KOPT-K1 (cell line): Measurements from ENCODE around the gene RAB10.
"Not testable (repeated sequence)": the region's sequence is repeated elsewhere in the genome, so short reads cannot be mapped to it uniquely, and the experiment has no call there.

ENCODE experiments used
- H3K27ac ChIP-seq: fragments of 200-600 bp; sonication (generic); 2 replicates; pipeline ENCODE4 v1.5.1; 2016; ENCODE audit warnings: antibody characterized with exemption, mild to moderate bottlenecking, low read depth, low read length; ENCODE audit not compliant: poor library complexity, severe bottlenecking
- H3K36me3 ChIP-seq: fragments of 200-600 bp; sonication (generic); 2 replicates; pipeline ENCODE4 v1.5.1; 2017; ENCODE audit warnings: antibody characterized with exemption, mild to moderate bottlenecking, low read length, moderate library complexity; ENCODE audit not compliant: insufficient read depth
- H3K9me3 ChIP-seq: fragments of 200-600 bp; sonication (generic); 2 replicates; pipeline ENCODE4 v1.5.1; 2017; ENCODE audit warnings: antibody characterized with exemption, low read length, mild to moderate bottlenecking; ENCODE audit not compliant: insufficient read depth, poor library complexity, severe bottlenecking

RAB10 gene

GRCh38 chr2:26067186-26067974 lies 33.5 kb downstream of the RAB10 start:
- no peaks in the 10 kb centered on the region for H3K9me3 ChIP-seq
- H3K27ac ChIP-seq: peak overlapping the region; percentile 18
- H3K36me3 ChIP-seq: peaks cover 12% of the 10 kb centered on the region; the same call in 1 of the 2 replicates

DNA sequence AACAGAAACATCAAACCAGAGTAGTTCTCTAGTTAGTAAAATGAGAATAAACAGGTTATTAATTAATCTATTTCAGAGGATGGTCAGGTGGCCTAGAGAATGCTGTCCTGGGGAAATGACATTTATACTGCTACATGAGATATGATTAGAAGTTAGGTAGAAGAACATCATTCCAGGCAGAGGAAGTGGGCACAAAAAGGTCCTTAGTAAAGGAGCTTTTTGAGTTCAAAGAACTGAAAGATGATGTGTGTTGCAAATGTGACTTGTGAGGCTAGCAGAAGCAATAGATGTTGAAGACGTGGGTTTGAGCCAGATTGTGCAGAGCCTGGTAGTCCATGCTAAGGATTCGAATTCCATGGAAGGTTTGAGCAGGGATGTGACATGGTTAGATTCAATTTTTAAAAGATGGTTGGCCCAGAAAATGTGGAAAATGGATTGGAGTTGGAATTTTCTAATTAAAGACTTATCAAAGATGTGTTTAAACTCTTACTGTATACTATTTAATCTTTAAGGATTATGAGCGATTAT lies 34.2 kb downstream of the RAB10 start:
- H3K36me3 ChIP-seq: peaks cover 12% of the 10 kb centered on the region; the same call in 1 of the 2 replicates
- no peaks in the 10 kb centered on the region for H3K9me3 ChIP-seq
- H3K27ac ChIP-seq: peak overlapping the region; percentile 48

DNA sequence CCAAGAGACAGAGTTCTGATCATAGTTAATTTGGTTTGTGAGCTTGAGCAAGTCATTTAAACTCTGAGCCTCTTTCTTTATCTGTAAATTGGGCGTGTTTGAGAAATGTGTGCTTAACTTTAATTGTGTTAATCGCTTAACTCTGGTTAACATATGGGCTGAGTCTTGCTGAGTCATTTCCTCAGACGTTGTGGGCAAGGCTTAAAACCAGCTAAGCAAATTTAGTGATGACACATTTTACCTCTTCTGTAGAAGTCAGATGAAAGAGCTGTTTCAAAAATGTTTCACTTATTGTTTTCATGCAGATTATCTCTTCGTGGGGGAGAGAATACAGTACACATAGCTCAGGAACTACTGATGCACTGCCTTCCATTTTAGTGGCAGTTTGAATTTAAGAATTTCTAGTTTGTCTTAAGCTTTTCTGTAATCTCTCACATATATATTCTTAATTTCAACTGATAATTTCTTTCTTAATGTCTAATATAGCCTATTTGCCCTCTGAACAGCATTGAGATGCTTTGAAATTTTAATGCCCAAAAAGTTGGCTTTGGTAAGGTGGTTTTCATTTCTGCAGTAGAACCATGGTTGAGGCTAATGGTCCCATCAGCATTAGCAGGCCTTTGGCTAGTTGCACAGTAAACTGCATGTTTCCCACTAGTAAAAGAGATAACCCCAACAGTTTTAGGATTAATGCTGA lies 34.9 kb downstream of the RAB10 start:
- peaks cover 11% of the 10 kb centered on the region; the same call in 1 of the 2 replicates for H3K36me3 ChIP-seq
- H3K27ac ChIP-seq: peak overlapping the region; percentile 48
- H3K9me3 ChIP-seq: no peaks in the 10 kb centered on the region

- Histone ChIP-seq H3K27ac (no peak overlapping the region), H3K9me3 (no peaks in the 10 kb centered on the region), H3K36me3 (peaks cover 5% of the 10 kb centered on the region; the same call in 1 of the 2 replicates)
Measured at GRCh38 chr2:26070730-26071129, 36.8 kb downstream of the RAB10 start.

DNA sequence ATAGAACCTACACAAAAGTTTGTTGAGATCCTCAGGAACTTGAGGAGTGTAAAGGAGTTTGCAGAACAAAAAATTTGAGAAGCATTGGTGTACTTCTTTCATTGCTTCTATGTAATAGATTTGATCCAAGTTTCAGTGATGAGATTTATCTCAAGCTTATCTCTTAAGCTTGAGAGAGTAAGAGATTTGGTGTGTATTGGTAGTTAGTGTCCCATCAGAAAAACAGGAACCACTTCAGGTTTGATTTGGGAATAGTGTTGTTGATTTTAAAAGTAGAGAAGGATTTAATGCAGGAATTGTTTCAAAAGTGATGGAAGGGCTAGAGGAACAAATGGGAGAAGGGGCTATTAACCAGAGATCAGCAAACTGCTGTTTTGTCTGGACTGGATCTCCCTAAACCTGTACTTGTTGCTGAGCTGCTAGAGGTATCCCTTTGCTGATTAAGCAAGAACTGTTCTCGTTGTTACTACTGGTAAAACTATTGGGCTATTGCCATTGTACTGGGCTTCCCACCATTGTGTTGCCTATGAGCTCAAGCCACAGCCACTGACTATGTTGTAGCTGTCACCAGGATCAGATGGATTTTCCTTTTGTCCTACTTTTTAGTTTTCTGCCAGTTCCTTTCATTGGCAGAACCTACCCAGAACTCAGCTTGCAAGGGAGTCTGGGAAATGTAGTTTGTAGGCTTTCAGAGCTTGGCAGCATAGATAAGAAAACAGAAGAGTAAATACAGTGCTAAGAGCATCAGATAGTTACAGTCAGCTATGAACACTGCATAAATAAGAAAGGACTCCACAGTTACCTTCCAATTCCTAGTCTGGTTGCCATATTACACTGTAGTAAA lies 39.3 kb downstream of the RAB10 start:
- no peak overlapping the region for H3K27ac ChIP-seq
- no peaks in the 10 kb centered on the region for H3K9me3 ChIP-seq
- H3K36me3 ChIP-seq: no peaks in the 10 kb centered on the region

DNA sequence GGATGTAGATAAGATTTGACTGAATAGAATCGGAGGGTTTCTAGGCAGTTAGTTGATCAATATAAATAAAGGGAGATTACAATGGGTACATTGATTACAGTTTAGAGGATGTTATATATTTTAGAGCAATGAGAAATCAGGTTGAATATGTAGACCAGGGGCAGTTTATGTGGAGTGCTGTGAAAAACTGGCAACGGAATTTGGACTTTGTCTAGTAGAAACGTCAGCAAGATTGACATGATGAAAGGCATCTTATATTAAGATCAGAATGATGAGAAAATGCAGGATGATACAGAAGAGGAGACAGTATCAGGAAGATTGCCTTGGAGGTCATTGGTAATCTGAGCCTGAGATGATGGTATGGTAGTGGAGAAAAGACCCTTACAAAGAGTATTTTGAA lies 39.9 kb downstream of the RAB10 start:
- Histone ChIP-seq H3K27ac (no peak overlapping the region), H3K9me3 (peaks cover 5% of the 10 kb centered on the region), H3K36me3 (no peaks in the 10 kb centered on the region)

DNA sequence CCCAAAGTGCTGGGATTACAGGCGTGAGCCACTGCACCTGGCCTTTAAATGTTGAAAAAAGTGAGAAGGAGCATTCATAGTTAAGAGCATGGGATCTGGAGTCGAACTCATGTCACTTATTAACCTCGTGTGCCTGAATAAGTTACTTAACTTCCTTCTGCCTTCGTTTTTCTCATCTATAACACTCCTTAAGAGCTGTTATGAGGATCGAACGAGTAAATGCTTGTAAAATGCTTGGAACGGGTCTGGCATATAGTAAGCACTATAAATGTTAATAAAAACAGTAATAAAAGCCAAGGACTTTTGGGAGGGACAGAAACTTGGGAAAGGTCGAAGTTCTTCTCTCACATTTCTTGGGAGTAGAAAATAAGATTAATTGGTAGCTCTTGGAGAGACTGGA lies 40.8 kb downstream of the RAB10 start:
- 0 out of 2 replicates have a peak, but pooled peaks cover under 1% of the 10 kb centered on the region for H3K36me3 ChIP-seq
- H3K9me3 ChIP-seq: peaks cover 14% of the 10 kb centered on the region
- no peak overlapping the region for H3K27ac ChIP-seq

DNA sequence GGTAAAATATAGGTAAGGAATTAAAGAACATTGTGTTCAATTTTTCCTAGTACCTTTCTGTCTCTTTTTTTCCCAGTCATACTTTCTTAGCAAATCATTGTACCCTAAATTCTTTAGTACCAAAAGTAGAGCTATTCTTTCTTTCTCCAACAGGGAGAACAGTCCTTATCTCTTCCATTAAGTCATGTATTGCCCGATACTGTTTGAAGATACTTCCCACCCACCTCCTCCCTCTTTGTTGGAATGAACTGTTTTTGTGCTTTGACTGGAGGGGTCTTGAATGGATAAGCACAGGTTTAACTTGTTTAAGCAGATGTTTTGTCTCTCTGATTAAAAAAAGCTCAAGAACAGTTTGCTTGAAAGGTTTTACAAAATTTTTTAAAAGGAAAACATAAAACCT lies 41.3 kb downstream of the RAB10 start:
- no peak overlapping the region for H3K27ac ChIP-seq

DNA sequence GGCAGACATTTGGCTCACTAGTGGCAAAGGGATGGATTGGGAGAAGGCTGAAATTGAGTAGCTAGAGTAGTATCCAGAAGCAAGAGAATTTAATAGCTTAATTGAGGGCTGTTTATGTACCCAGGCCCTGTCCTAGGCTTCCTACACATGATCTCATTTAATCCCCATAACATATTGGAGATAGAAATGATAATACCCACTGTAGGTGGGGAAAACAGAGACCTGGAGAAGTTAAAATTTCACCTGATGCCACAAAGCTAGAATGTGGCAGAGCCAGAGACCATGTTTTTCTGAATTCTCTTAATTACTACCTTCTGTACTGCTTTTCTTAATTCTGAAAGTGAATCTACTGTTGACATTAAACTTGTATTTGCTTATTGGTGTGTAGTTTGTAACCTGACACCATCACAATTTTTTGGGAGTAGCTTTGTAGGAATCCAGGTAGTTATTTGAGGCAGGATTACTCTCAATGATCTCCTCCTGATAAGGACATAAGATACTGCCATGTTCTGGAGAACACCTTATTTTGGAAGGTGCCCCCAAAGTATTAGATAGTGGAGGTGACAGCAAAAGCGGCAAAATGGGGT lies 42.2 kb downstream of the RAB10 start:
- Histone ChIP-seq H3K9me3 (peaks cover 28% of the 10 kb centered on the region), H3K27ac (no peak overlapping the region), H3K36me3 (peaks cover 12% of the 10 kb centered on the region; the same call in 1 of the 2 replicates)

More for the DNA sequence above, 41.3 kb downstream of the RAB10 start:
- Histone ChIP-seq H3K9me3 (peaks cover 19% of the 10 kb centered on the region), H3K36me3 (0 out of 2 replicates have a peak, but pooled peaks cover 5% of the 10 kb centered on the region)

DNA sequence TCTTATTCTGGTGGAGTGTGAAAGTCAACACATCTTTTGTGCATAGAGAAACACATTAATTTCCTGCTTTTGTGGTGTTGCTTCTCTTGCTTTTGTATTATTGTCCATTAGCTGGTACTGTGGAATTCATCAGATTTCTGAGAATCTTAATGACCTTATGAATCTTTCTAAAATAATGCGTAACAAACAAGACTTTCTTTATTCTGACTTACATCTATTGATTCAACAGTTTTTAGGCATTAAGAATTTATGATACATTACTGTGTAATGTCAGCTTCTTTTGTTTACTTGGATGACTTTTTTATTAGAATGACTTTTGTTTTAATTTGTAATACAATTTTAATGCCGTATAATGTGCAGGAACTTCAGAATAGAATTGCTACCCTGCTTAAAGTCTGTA lies 43.4 kb downstream of the RAB10 start:
- peaks cover 40% of the 10 kb centered on the region for H3K9me3 ChIP-seq
- H3K27ac ChIP-seq: no peak overlapping the region
- peaks cover 12% of the 10 kb centered on the region; the same call in 1 of the 2 replicates for H3K36me3 ChIP-seq

DNA sequence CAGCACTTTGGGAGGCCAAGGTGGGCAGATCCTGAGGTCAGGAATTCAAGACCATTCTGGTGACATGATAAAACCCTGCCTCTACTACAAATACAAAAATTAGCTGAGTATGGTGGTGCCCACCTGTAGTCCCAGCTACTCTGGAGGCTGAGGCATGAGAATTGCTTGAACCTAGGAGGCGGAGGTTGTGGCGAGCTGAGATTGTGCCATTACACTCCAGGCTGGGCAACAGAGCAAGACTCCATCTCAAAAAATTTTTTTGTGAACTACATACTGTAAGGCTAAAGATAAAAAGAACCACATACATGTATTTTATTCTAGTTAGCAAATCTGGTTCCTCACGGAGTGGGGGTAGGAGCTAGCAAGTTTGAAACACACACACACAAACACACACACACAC lies 45.1 kb downstream of the RAB10 start:
- Histone ChIP-seq H3K9me3 (peaks cover 53% of the 10 kb centered on the region), H3K36me3 (peaks cover 21% of the 10 kb centered on the region; the same call in 1 of the 2 replicates), H3K27ac (no peak overlapping the region)

- Histone ChIP-seq H3K9me3 (peaks cover 53% of the 10 kb centered on the region), H3K36me3 (peaks cover 21% of the 10 kb centered on the region; the same call in 1 of the 2 replicates), H3K27ac (no peak overlapping the region)
Measured at GRCh38 chr2:26080356-26080755, 46.5 kb downstream of the RAB10 start.

GRCh38 chr2:26080925-26081324 lies 47.0 kb downstream of the RAB10 start:
- H3K9me3 ChIP-seq: peaks cover 53% of the 10 kb centered on the region
- H3K36me3 ChIP-seq: peaks cover 21% of the 10 kb centered on the region; the same call in 1 of the 2 replicates
- not testable (repeated sequence) for H3K27ac ChIP-seq

- H3K36me3 ChIP-seq: peaks cover 21% of the 10 kb centered on the region; the same call in 1 of the 2 replicates
- peaks cover 53% of the 10 kb centered on the region for H3K9me3 ChIP-seq
- no peak overlapping the region for H3K27ac ChIP-seq
Measured at GRCh38 chr2:26081556-26081955, 47.7 kb downstream of the RAB10 start.
